HG03064 (cell line): ENCODE data around the gene IL15.
"Not testable (repeated sequence)": the region's sequence is repeated elsewhere in the genome, so short reads cannot be mapped to it uniquely, and the experiment has no call there.

Experiments used
- ATAC-seq: cut with Tn5 transposase; IDR thresholded peaks from one replicate; pipeline ENCODE4 v1.9.1; 2021; ENCODE audit warnings: low read depth; ENCODE audit not compliant: unreplicated experiment

Gene IL15, protein sequence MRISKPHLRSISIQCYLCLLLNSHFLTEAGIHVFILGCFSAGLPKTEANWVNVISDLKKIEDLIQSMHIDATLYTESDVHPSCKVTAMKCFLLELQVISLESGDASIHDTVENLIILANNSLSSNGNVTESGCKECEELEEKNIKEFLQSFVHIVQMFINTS

DNA sequence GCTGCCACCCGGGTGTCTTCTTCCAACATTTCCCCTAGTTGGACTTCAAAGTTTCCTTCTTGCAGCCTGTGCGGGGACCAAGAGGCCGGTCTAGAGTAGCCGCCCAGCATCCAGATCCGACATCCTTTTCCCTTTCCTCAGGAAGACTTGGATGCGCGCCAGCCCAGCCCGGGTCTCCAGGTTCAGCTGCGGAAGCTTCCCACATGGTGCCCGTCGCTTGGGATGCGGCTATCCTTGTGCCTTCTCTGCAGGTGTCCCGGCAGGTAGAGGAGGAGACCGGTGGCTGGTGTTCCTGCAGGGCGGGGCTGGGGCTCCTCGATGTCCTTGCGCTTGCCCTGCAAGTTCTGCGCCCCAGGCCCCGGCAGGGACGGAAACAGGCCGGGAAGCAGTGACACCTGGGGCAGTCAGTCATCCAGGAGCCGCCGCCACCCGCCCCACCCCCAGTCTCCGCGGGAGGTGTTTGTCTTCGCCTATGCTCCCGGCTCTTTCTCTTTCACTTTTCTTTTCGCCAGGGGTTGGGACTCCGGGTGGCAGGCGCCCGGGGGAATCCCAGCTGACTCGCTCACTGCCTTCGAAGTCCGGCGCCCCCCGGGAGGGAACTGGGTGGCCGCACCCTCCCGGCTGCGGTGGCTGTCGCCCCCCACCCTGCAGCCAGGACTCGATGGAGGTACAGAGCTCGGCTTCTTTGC is at the start of gene IL15:
Gene IL15, plus strand, starts transcription at position 502 of the 689 bp plus-strand sequence. CDS start 82,882 bp downstream, outside the sequence.
- peak; percentile 65 for ATAC-seq

DNA sequence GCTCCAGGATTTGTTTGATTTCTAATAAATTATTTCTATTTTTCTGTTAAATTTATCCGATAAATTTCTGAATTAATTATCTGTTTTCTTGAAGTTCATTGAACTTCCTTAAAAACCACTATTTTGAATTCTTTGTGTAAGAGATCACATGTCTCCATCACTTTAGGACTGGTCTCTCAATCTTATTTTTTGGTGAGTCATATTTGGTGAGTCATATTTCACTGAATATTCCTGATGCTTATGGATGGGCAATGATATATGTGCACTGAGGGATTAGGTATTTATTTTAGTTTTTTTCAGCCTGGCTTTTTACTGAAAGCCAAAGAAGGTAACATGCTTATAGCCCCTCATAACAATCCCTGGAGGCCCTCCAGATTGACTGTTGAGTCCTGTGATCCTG is 48.5 kb upstream of the IL15 start:
- ATAC-seq, result no peak

DNA sequence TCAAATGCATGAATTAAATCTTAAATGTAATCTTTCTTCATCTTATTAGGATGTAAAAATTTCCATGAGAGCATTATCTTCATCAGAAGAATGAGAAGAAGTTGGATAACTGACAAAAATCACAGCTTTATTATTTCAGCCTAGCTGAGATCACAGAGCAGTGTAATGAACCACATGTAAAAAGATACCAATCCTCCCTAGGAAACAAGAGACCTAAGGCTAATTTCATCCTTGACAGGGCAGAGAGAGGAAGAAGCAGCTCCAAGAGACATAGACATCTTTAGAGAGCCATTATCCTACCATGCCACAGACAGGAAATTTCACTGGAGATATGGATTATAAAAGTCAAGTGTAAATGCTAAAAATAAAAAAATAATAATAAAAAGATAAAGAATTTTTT is 40.9 kb upstream of the IL15 start:
- no peak for ATAC-seq

DNA sequence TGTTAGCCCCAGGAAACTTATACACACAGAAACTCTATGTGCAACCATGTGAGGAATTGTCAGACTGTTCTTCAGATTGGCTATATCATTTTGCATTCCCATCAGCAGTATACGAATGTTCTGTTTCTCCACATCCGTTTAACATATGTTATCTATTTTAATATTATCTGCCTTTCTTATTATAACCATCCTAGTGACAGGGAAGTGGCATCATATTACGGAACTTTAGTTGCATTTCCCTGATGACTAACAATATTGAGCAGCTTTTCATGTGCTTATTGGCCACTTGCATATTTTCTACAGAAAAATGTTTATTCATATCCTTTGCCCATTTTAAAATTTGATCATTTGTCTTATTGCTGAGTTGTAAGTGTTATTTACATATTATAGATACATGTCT is 36.5 kb upstream of the IL15 start:
- no peak for ATAC-seq

DNA sequence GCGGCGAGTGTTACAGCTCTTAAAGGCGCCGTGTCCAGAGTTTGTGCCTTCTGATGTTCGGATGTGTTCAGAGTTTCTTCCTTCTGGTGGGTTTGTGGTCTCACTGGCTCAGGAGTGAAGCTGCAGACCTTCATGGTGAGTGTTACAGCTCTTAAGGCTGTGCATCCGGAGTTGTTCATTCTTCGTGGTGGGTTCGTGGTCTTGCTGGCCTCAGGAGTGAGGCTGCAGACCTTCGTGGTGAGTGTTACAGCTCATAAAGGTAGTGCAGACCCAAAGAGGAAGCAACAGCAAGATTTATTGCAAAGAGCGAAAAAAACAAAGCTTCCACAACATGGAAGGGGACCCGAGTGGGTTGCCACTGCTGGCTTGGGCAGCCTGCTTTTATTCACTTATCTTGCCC is 31.7 kb upstream of the IL15 start:
- ATAC-seq, result not testable (repeated sequence)

DNA sequence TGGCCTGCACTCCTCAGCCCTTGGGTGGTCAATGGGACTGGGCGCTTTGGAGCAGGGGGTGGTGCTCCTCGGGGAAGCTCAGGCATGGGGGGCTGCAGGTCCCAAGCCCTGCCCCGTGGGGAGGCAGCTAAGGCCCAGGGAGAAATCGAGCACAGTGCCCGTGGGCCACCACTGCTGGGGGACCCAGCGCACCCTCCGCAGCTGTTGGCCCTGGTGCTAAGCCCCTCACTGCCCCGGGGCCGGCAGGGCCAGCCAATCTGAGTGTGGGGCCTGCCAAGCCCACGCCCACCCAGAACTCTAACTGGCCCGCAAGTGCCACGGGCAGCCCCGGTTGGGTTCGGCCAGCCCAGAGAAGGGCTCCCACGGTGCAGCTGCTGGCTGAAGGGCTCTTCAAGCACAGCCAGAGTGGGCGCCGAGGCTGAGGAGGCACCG is 30.9 kb upstream of the IL15 start:
- ATAC-seq, result no peak

DNA sequence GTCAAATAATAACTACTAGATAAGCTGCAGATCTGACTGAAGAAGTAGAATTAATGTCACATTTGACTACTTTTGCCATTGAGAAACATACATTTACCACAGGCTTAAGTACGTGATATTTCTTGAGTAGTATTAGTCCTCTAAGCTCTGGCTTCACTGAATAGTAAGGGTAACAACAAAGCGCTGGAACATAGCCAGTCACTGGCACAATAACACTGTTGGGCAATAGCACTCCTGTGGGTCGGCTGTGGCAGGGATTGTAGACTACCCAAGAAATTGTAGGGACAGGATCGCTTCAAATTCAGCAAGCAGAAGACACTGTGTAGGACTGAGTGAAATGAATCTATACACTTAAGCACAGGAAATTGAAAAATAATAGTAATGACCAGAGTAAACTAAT is 27.1 kb upstream of the IL15 start:
- no peak for ATAC-seq

DNA sequence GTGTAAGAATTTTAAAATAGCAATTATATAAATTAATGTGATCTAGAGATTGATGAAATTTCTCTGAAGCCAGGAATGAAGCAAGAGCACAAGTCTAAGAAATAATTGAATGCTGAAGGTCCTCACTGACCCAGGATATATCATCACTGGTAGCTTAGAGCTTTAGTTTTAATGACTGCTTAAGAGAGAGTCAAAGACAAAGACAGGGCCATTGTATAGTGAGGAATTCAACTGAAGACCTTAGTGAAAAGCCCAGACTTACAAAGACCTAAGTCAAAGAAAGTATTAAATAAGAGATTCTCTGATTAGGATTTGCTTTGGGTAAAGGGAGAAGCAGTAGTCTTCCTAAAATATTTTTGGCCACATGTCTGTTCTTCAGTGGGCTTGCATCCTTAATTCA is 26.0 kb upstream of the IL15 start:
- ATAC-seq, result no peak

DNA sequence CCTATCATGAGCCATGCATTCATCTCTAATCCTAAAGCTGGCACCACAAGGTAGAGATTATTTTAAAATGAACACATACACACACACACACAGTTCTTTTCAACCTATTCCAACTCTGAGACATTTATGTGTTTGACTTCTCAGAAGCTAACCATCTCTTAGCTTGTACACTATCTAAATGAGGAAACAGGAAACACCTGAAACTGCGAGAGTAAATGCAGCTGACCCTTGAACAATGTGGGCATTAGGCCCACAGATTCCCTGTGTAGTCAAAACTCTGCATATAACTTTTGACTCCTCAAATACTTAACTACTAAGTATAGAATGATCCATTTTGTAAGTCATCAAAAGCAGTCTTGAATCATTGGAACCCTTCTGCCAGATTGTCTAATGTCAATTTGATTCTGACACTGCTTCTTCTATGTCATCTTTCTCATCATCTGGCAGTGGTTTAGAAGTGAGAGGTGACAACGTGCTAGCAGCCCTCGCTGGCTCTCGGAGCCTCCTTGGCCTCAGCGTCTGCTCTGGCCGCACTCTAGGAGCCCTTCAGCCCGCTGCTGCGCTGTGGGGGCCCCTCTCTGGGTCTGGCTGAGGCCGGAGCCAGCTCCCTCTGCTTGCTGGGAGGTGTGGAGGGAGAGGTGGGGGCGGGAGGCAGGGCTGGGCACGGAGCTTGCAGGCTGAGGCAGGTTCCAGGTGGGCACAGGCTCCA is 21.4 kb upstream of the IL15 start:
- ATAC-seq, result no peak

DNA sequence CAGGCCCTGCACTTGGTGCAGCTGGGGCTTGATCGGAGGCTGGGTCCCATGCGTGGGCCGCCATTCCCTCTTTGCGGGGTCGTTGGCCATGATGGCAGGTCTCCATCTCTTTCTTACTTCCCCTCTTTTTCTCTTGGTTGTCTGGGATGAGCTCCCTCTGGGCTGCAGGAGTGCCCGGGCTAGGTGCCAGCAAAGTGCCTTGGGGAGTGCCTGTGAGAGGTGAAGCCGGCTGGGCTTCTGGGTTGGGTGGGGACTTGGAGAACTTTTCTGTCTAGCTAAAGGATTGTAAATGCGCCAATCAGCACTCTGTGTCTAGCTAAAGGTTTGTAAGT is 20.8 kb upstream of the IL15 start:
- not testable (repeated sequence) for ATAC-seq

DNA sequence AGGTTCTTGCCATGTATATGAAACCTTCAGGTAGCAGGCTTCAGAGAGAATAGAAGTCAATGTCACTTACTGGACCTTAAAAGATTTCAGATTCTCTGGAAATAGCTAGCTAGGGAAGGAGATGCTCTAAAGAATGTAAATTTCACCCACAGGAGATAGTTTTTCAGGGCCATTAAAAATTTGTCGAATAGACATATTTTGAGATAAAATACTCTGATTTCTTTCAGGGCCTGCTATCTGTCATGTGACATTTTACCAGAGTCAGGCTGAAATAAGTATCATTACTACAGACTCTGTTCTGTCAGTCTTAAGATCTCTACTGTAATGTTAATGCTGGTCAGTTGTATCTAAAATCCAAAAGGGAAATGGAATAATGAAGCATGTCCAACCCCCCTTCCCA is 15.7 kb upstream of the IL15 start:
- ATAC-seq, result no peak

DNA sequence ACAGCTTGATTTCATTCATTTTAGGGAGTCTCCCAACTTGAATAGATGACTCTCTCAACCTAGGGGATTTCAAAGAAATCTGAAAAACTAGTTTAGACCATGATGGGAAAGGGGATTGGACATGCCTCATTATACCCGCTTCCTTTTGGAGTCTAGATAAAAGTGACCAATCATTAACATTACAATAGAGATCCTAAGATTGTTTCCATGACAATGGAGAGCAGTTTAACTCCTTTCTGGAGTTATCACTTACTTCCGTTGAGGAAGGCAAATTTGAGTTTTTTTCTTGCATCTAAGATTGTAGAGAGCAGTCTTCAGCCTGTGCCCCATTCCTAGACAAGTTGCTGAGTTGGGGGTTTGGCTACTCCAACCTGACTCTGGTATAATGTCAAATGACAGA is 11.4 kb upstream of the IL15 start:
- ATAC-seq, result no peak

DNA sequence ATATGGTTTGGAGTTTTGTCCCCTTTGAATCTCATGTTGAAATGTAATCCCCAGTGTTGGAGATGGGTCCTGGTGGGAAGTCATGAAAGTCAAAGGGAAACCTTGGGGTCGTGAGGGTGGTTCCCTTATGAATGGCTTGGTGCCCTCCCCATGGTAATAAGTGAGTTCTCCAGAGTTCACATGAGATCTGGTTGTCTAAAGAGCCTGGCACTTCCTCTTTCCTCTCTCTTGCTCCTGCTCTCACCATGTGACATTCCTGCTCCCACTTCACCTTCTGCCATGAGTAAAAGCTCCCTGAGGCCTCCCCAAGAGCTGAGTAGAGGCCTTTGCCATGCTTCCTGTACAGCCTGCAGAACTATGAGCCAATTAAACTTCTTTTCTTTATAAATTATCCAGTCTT is 5.5 kb upstream of the IL15 start:
- no peak for ATAC-seq

DNA sequence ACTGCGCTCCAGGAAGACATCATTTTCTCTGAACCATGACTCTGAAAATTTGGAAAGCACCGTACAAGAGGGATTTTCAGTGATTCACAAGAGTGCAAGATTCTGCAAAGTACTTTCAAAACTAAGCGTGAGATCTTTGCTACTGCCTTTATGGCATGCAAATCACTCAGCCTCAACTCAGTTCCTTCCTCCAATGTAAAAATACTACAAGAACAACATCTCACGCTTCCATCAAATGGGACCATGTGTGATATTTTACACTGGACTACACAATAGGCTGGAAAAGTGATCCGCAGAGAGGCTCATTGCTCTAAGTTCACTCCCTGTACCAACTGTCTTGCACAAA is 674 bp upstream of the IL15 start:
- ATAC-seq, result peak; percentile 43

DNA sequence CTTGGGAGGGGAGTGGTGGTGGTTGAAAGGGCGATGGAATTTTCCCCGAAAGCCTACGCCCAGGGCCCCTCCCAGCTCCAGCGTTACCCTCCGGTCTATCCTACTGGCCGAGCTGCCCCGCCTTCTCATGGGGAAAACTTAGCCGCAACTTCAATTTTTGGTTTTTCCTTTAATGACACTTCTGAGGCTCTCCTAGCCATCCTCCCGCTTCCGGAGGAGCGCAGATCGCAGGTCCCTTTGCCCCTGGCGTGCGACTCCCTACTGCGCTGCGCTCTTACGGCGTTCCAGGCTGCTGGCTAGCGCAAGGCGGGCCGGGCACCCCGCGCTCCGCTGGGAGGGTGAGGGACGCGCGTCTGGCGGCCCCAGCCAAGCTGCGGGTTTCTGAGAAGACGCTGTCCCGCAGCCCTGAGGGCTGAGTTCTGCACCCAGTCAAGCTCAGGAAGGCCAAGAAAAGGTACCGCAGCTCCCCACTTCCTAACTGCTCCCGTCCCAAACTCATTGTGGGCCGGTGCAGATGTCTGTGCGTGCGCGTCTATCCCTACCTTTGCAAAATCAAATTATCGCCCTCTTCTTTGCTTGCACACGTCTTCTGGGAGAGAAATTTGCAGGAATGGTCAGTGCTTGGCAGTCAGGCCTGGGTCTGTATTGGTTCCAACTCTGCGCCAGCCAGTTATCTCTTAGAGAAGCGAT is 533 bp downstream of the IL15 start:
- peak; percentile 42 for ATAC-seq

DNA sequence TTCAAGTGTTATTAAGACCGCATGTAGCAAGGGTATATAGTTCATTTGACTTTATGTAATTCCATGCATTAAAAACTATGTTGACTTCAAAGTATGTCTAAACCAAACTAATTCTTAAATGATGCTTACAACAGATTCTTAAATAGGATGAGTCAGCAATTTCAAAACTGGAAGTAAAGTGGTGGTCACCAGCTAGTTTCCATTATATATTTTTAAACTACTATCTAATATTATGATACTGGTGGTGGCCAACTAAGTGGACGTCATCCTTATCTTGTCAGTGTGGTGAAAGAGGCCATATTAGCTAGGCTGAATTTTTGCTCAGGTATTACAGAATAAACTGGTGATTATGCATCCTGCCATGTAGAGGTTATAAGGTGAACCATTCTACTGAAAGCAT is 1.2 kb downstream of the IL15 start:
- no peak for ATAC-seq

DNA sequence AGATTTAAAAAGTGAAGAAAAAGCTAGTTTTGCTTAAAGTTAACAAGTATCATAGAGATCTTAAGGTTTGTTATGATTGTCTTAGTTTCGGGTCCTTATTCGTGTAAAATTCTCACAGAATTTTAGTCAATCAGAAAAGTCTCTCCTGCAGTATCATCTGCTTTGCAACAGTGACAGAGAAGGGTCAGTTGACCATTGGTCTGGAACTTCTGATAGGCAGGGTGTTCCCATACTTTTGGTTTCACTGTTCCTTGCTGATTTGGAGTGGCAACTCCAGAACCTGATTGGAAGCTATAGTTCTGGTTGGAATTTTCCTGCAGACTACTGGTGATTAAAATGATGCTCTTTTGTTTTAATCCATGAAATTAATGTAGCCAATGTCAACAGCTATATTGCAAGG is 1.8 kb downstream of the IL15 start:
- ATAC-seq, result no peak

DNA sequence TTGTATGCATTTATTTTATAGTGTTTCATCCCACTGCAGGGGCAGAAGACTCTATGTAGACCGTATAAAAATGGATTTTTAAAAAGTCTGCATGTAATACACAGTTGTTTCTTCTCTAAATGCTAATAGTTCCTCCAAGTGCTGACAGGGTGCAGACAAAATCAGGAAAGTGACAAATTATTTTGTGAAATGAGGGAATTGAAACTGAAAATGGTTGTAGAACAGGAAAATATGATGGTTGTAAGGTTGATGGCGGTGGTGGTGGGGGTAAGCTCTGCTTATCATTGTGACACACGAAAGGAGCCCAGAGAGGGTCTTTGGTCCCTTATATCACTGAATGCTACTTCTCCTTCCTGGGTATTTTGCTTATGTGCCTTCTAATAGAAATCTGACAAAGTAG is 4.3 kb downstream of the IL15 start:
- no peak for ATAC-seq

DNA sequence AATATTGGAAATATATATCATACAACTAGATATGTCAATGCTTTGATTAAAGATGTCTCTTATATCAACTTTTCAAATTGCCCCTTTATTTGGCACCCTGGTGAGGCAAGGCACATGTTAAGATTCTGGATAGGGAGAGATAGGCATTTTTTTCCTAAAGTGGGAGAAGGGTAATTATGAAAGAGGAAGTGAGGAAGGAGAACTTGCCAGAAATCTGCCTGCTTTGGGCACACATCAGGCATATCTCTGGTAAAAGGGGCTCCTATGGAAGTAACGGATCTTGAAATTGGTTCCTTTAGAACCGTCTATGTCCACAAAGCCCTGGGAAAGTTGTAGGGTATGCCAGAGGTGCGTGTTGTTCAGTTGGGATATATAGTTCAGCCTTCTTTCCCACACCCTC is 5.7 kb downstream of the IL15 start:
- ATAC-seq, result no peak

DNA sequence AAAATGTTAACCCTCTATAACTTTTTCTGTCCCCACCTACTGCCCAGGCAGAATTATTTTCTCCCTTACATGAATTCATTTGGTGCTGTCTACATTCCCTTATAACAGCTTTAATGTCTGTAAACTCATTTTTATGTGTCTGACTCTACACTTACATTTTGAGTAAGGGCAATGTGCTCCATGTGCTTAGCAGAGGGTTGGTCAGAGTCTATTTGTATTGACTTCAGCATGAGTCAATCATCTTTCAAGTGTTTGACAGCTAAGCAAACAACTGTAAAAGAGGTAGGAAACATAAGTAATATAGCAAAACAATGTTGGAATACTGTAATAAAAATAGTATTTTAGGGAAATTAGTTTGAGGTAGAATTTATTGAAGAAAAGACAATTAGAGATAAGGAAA is 6.3 kb downstream of the IL15 start:
- ATAC-seq, result no peak

DNA sequence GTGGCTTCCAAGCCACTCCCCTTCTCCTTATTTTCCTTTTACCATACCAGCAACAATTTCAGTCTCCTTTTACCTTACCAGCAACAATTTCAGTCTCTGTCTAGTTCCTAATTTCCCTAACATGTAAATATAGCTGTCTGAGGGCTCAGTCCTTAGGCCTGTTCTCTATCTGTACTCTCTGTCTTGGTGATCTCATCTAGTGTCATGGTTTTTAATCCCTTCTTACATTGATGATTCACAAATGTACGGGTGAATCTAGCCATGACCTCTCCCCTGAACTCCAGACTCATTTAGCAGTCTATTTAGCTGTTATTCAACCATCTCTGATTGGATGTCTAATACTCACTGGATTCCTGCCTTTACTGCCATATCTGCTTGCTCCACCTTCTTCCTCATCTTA is 7.2 kb downstream of the IL15 start:
- ATAC-seq, result no peak
